Hepatocyte (in vitro differentiated cells): ENCODE measurements around the gene ZFHX3. TPM values are rescaled to one million over a fixed set of nuclear protein-coding genes. Genes with fewer than 3 reads are reported as not detected.
A peak's percentile ranks its signal among the peaks of the same experiment; 100 is the strongest.

ENCODE experiments used
- DNase-seq: peaks from one replicate; pipeline ENCODE4 v3.0.0-alpha.2; 2016; ENCODE audit warnings: low spot score
- H2AFZ ChIP-seq: fragments of 200-600 bp; sonication (generic); 2 replicates; pipeline ENCODE4 v1.6.0; 2016; ENCODE audit warnings: antibody characterized with exemption, mild to moderate bottlenecking
- H3K27ac ChIP-seq: fragments of 200-600 bp; sonication (generic); 2 replicates; pipeline ENCODE4 v1.5.1; 2016; ENCODE audit warnings: mild to moderate bottlenecking
- H3K27me3 ChIP-seq: fragments of 200-600 bp; sonication (generic); 2 replicates; pipeline ENCODE4 v1.6.1; 2016
- H3K36me3 ChIP-seq: fragments of 200-600 bp; sonication (generic); replicated peaks from 2 replicates; pipeline ENCODE4 v1.5.1; 2016; ENCODE audit warnings: low read depth; ENCODE audit not compliant: insufficient read depth
- H3K4me1 ChIP-seq: fragments of 200-600 bp; sonication (generic); 2 replicates; pipeline ENCODE4 v1.5.1; 2016; ENCODE audit warnings: mild to moderate bottlenecking, moderate library complexity; ENCODE audit not compliant: insufficient read depth
- H3K4me2 ChIP-seq: fragments of 200-600 bp; sonication (generic); 2 replicates; pipeline ENCODE4 v1.6.0; 2016
- H3K4me3 ChIP-seq: fragments of 200-600 bp; sonication (generic); 2 replicates; pipeline ENCODE4 v1.5.1; 2016; ENCODE audit warnings: mild to moderate bottlenecking
- H3K79me2 ChIP-seq: fragments of 200-600 bp; sonication (generic); 2 replicates; pipeline ENCODE4 v1.6.0; 2017; ENCODE audit warnings: mild to moderate bottlenecking
- H3K9me2 ChIP-seq: fragments of 200-600 bp; sonication (generic); replicated peaks from 2 replicates; pipeline ENCODE4 v1.6.0; 2017; ENCODE audit warnings: mild to moderate bottlenecking; ENCODE audit not compliant: insufficient read depth
- H3K9me3 ChIP-seq: fragments of 200-600 bp; sonication (generic); 2 replicates; pipeline ENCODE4 v1.5.1; 2016; ENCODE audit warnings: low read depth, mild to moderate bottlenecking
- H4K20me1 ChIP-seq: fragments of 200-600 bp; sonication (generic); 2 replicates; pipeline ENCODE4 v1.6.0; 2016; ENCODE audit warnings: mild to moderate bottlenecking; ENCODE audit not compliant: insufficient read depth, poor library complexity, severe bottlenecking
- CTCF ChIP-seq: fragments of 200-600 bp; sonication (generic); IDR thresholded peaks from 2 replicates; pipeline ENCODE4 v1.5.1; 2016; ENCODE audit warnings: antibody characterized with exemption, mild to moderate bottlenecking; ENCODE audit not compliant: poor library complexity
- EZH2 ChIP-seq: fragments of 200-600 bp; sonication (generic); IDR thresholded peaks from 2 replicates; pipeline ENCODE4 v1.6.1; 2016; ENCODE audit warnings: antibody characterized with exemption, mild to moderate bottlenecking, borderline replicate concordance
- EZH2phosphoT487 ChIP-seq: fragments of 200-600 bp; sonication (generic); IDR thresholded peaks from one replicate; pipeline ENCODE4 v1.6.1; 2018; ENCODE audit warnings: antibody characterized with exemption, mild to moderate bottlenecking, low read depth, moderate library complexity; ENCODE audit not compliant: unreplicated experiment, severe bottlenecking
- WGBS: methylation state at CpG from one replicate; pipeline ENCODE4 v1.1.6; 2016; ENCODE audit warnings: low lambda C conversion rate; ENCODE audit errors: missing lambda C conversion rate; 5-methylcytosine and 5-hydroxymethylcytosine counted together
- polyA plus RNA-seq: library from polyadenylated mRNA; unstranded; fragments of >200 nt; fragmentation: Nextera tagmentation; extraction: Ambion mirVana; gene quantifications from 2 replicates; pipeline ENCODE4 v1.2.1, GENCODE V29; 2016
- total RNA-seq: library from RNA; depleted of rRNA; stranded (reverse); fragments of >200 nt; gene quantifications from 2 replicates; pipeline ENCODE4 v1.2.3, GENCODE V29; 2014

ZFHX3 gene
- total and polyA plus RNA-seq, 2 experiments from 2014 or later = 6.4 to 11.6 TPM

GRCh38 chr16:73027685-73028111 lies 20.2 kb downstream of the ZFHX3 start:
- H3K36me3 ChIP-seq = no peaks in the 10 kb centered on the region
- H3K9me3 ChIP-seq = no peaks in the 10 kb centered on the region
- peaks cover 30% of the 10 kb centered on the region for H4K20me1 ChIP-seq
- no peaks in the 10 kb centered on the region for H3K27me3 ChIP-seq
- no peak overlapping the region for H2AFZ ChIP-seq
- TF ChIP-seq CTCF = no peak
- TF ChIP-seq EZH2 = no peak
- TF ChIP-seq EZH2phosphoT487 = no peak
- H3K4me1 ChIP-seq = peaks cover 54% of the 10 kb centered on the region
- peak overlapping the region; percentile 57 for H3K4me2 ChIP-seq
- no peaks in the 10 kb centered on the region for H3K9me2 ChIP-seq
- H3K4me3 ChIP-seq = no peak overlapping the region
- H3K79me2 ChIP-seq = peaks cover 99% of the 10 kb centered on the region
- peak; percentile 12 for DNase-seq
- H3K27ac ChIP-seq = peak overlapping the region; percentile 13
- 47% methylated on average over 10 of the region's 10 CpGs for WGBS

DNA sequence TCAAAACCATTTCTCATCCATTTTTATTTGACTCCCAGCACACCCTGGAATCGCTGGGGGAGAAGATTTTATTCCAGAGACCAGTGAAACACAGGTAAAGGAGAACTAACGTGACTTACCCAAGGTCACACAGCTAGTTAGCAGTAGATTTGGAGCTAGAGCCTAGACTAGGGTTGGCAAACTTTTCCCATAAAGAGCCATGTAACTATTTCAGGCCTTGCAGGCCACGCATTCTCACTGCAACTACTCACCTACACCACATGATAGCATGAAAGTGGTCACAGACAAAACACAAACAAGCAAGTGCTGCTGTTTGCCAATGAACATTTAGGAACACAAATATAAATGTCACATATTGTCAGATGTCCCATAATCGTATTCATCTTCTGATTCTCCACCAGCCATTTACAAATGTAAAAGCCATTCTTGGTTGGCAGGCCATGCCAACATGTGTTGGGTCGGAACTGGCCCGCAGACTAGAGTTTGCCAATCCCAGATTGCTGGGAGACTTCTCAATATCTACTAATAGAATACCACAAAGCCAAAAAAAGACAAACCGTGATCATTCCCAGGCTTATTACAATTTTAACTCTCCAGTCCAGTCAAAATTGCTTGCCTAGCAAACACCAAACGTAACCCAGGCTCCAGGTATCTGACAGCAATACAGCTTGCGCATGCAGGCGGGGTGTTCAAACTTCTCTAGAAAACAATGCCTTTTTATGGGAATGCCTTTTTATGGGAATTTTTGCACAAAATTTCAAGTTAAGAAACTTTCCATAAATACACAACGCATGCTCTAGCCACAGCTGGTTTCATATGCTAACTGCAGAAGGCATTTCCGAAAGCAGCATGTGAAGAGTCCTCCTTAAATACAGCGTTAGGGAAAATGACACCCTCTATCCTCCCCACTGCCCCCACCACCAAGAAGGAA lies 20.9 kb downstream of the ZFHX3 start:
- no peaks in the 10 kb centered on the region for H3K27me3 ChIP-seq
- 78% methylated on average over 13 of the region's 13 CpGs for WGBS
- peaks cover 47% of the 10 kb centered on the region for H3K4me1 ChIP-seq
- H3K9me2 ChIP-seq = no peaks in the 10 kb centered on the region
- H3K4me2 ChIP-seq = peak overlapping the region; percentile 57
- peaks cover 99% of the 10 kb centered on the region for H3K79me2 ChIP-seq
- no peak overlapping the region for H2AFZ ChIP-seq
- no peak overlapping the region for H3K27ac ChIP-seq
- H4K20me1 ChIP-seq = peaks cover 35% of the 10 kb centered on the region
- H3K36me3 ChIP-seq = no peaks in the 10 kb centered on the region
- H3K9me3 ChIP-seq = no peaks in the 10 kb centered on the region
- H3K4me3 ChIP-seq = no peak overlapping the region
- peak; percentile 3 for DNase-seq
- no peak for TF ChIP-seq EZH2phosphoT487
- TF ChIP-seq CTCF = no peak
- no peak for TF ChIP-seq EZH2

DNA sequence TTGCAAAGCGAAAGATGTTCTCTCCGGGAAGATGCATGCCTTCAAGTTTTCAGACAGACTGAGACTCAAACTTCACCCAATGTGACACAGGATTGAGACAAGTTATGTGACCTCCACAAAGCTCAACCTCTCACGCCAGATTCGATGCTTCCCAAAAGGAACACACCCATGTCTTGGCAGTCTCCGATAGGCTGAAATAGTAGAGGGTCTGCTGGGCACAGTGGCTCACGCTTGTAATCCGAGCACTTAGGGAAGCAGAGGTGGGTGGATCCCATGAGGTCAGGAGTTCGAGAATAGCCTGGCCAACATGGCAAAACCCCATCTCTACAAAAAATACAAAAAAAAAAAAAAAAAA lies 22.1 kb downstream of the ZFHX3 start:
- peaks cover 36% of the 10 kb centered on the region for H3K4me1 ChIP-seq
- H3K79me2 ChIP-seq = peaks cover 99% of the 10 kb centered on the region
- no peaks in the 10 kb centered on the region for H3K36me3 ChIP-seq
- H4K20me1 ChIP-seq = peaks cover 35% of the 10 kb centered on the region
- no peak overlapping the region for H3K4me3 ChIP-seq
- H3K27me3 ChIP-seq = no peaks in the 10 kb centered on the region
- H3K9me2 ChIP-seq = no peaks in the 10 kb centered on the region
- TF ChIP-seq EZH2phosphoT487 = no peak
- no peak for TF ChIP-seq CTCF
- TF ChIP-seq EZH2 = no peak
- no peak overlapping the region for H2AFZ ChIP-seq
- peak overlapping the region; percentile 56 for H3K4me2 ChIP-seq
- 65% methylated on average over 8 of the region's 8 CpGs for WGBS
- no peak for DNase-seq
- peak overlapping the region; percentile 51 for H3K27ac ChIP-seq
- H3K9me3 ChIP-seq = no peaks in the 10 kb centered on the region
